HG02571 (cell line): ENCODE results near the gene NOTCH2.

Source experiments
- ATAC-seq: cut with Tn5 transposase; IDR thresholded peaks from one replicate; pipeline ENCODE4 v1.9.1; 2021; ENCODE audit warnings: mild to moderate bottlenecking, moderate library complexity; ENCODE audit not compliant: unreplicated experiment

NOTCH2 gene

GRCh38 chr1:119948342-119949214 is 120.9 kb downstream of the NOTCH2 start:
- ATAC-seq: no peak

GRCh38 chr1:119947468-119947867 is 122.0 kb downstream of the NOTCH2 start:
- ATAC-seq: no peak

- ATAC-seq: no peak
Measured at GRCh38 chr1:119946724-119947123, 122.7 kb downstream of the NOTCH2 start.

- ATAC-seq: no peak
Measured at GRCh38 chr1:119943216-119943615, 126.2 kb downstream of the NOTCH2 start.

- ATAC-seq: no peak
Measured at GRCh38 chr1:119941392-119941791, 128.1 kb downstream of the NOTCH2 start.

GRCh38 chr1:119940697-119941096 is 128.8 kb downstream of the NOTCH2 start:
- ATAC-seq: no peak

- ATAC-seq: no peak
Measured at GRCh38 chr1:119937198-119937597, 132.3 kb downstream of the NOTCH2 start.

GRCh38 chr1:119935915-119936314 is 133.5 kb downstream of the NOTCH2 start:
- ATAC-seq: no peak

GRCh38 chr1:119935373-119935772 is 134.1 kb downstream of the NOTCH2 start:
- ATAC-seq: no peak

- ATAC-seq: no peak
Measured at GRCh38 chr1:119933397-119933796, 136.1 kb downstream of the NOTCH2 start.

GRCh38 chr1:119929643-119930315 is 139.7 kb downstream of the NOTCH2 start:
- no peak for ATAC-seq

- no peak for ATAC-seq
Measured at GRCh38 chr1:119926553-119926952, 142.9 kb downstream of the NOTCH2 start.

- no peak for ATAC-seq
Measured at GRCh38 chr1:119924948-119925898, 144.2 kb downstream of the NOTCH2 start.

- no peak for ATAC-seq
Measured at GRCh38 chr1:119920104-119920968, 149.1 kb downstream of the NOTCH2 start.

- no peak for ATAC-seq
Measured at GRCh38 chr1:119919241-119919640, 150.2 kb downstream of the NOTCH2 start.

GRCh38 chr1:119918301-119918700 is 151.2 kb downstream of the NOTCH2 start:
- ATAC-seq: no peak

- no peak for ATAC-seq
Measured at GRCh38 chr1:119917304-119918055, 152.0 kb downstream of the NOTCH2 start.

- no peak for ATAC-seq
Measured at GRCh38 chr1:119915517-119915916, 153.9 kb downstream of the NOTCH2 start.

GRCh38 chr1:119914071-119914470 is 155.4 kb downstream of the NOTCH2 start:
- no peak for ATAC-seq
